Ectodermal cell (in vitro differentiated cells): ENCODE measurements around the gene LIFR.
"Not testable (repeated sequence)": the region's sequence is repeated elsewhere in the genome, so short reads cannot be mapped to it uniquely, and the experiment has no call there.

ENCODE experiments used
- H3K27ac ChIP-seq: 2 replicates; pipeline ENCODE4 v1.7.0; 2013; ENCODE audit warnings: mild to moderate bottlenecking, low read depth, low read length; ENCODE audit not compliant: insufficient read depth, poor library complexity, severe bottlenecking
- H3K27me3 ChIP-seq: 2 replicates; pipeline ENCODE4 v1.7.0; 2013; ENCODE audit warnings: mild to moderate bottlenecking, low read length; ENCODE audit not compliant: insufficient read depth, control insufficient read depth, poor library complexity, severe bottlenecking
- H3K36me3 ChIP-seq: one replicate; pipeline ENCODE4 v1.7.0; 2013; ENCODE audit warnings: low read length; ENCODE audit not compliant: control insufficient read depth, insufficient read depth
- H3K4me1 ChIP-seq: one replicate; pipeline ENCODE4 v1.7.0; 2013; ENCODE audit warnings: low read length; ENCODE audit not compliant: control insufficient read depth, insufficient read depth
- H3K4me3 ChIP-seq: 2 replicates; pipeline ENCODE4 v1.7.0; 2013; ENCODE audit warnings: low read depth, low read length, control low read depth; ENCODE audit not compliant: insufficient read depth
- H3K9me3 ChIP-seq: 2 replicates; pipeline ENCODE4 v1.7.0; 2013; ENCODE audit warnings: mild to moderate bottlenecking, low read length, moderate library complexity; ENCODE audit not compliant: control insufficient read depth
- WGBS, 2 experiments: methylation state at CpG; one replicate each; pipeline ENCODE4 v1.1.7; 2013; ENCODE audit warnings: missing lambda C conversion rate in 2 of 2; 5-methylcytosine and 5-hydroxymethylcytosine counted together

The LIFR gene

DNA sequence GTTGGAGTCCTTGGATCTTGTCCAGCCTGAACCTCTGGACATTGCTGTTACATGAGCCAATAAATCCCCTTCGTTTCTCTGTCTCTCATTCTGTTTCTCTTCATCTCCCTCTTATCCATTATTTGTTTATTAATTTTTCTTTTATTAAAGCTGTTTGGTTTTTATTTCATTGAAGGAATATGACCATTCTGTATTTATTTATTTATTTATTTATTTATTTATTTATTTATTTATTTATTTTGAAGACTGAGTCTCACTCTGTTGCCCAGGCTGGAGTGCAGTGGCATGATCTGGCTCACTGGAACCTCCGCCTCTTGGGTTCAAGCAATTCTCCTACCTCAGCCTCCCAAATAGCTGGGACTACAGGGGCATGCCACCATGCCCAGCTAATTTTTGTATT is 10.9 kb upstream of the LIFR start:
- H3K27me3 ChIP-seq, H3K36me3 ChIP-seq, H3K4me3 ChIP-seq, H3K27ac ChIP-seq, H3K9me3 ChIP-seq, H3K4me1 ChIP-seq: not testable (repeated sequence)
- 92 to 97% methylated on average over 2 of the region's 2 CpGs for WGBS, 2 experiments

DNA sequence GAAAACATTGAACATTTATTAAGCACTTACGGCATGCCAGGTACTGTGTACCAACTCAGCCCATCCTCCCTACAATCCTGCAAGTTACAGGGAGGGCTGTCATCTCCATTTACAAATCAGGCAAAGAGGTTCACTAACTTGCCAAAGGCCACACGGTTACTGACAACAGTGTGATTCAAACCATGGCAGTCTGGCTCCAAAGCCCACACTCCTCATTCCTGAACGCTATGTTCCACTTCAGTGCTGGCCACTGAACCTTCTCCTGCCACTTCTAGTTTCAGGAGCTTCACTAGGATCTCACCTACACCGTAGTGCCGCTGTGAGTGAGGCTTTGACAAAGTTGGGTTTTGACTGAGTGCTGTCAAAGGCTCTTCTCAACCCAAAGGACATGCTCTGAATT is 7.2 kb upstream of the LIFR start:
- Histone ChIP-seq H3K27me3 (no peaks in the 10 kb centered on the region), H3K4me1 (no peaks in the 10 kb centered on the region), H3K36me3 (no peaks in the 10 kb centered on the region), H3K9me3 (no peaks in the 10 kb centered on the region), H3K4me3 (no peak overlapping the region), H3K27ac (no peak overlapping the region)
- WGBS, 2 experiments, result 90 to 93% methylated on average over 5 of the region's 5 CpGs

GRCh38 chr5:38562444-38563210 is 6.2 kb upstream of the LIFR start:
- 94 to 95% methylated on average over 5 of the region's 5 CpGs for WGBS, 2 experiments
- H3K4me1 ChIP-seq, result no peaks in the 10 kb centered on the region
- H3K27me3 ChIP-seq, result peaks cover 3% of the 10 kb centered on the region
- H3K9me3 ChIP-seq, result no peaks in the 10 kb centered on the region
- H3K36me3 ChIP-seq, result no peaks in the 10 kb centered on the region
- no peak overlapping the region for H3K27ac ChIP-seq
- H3K4me3 ChIP-seq, result no peak overlapping the region

- Histone ChIP-seq H3K4me3 (no peak overlapping the region), H3K4me1 (peaks cover 1% of the 10 kb centered on the region), H3K27me3 (peaks cover 26% of the 10 kb centered on the region), H3K36me3 (no peaks in the 10 kb centered on the region), H3K9me3 (no peaks in the 10 kb centered on the region), H3K27ac (no peak overlapping the region)
- 86 to 97% methylated on average over 2 to 3 of the region's 3 CpGs for WGBS, 2 experiments
These were observed 3.0 kb upstream of the LIFR start for GRCh38 chr5:38559428-38559827.

GRCh38 chr5:38557792-38558191 is 1.3 kb upstream of the LIFR start:
- 88 to 94% methylated on average over 5 to 6 of the region's 6 CpGs for WGBS, 2 experiments
- H3K36me3 ChIP-seq, result no peaks in the 10 kb centered on the region
- H3K27ac ChIP-seq, result no peak overlapping the region
- H3K4me1 ChIP-seq, result peaks cover 3% of the 10 kb centered on the region
- H3K27me3 ChIP-seq, result peaks cover 29% of the 10 kb centered on the region
- no peaks in the 10 kb centered on the region for H3K9me3 ChIP-seq
- H3K4me3 ChIP-seq, result peak overlapping the region; percentile 81

DNA sequence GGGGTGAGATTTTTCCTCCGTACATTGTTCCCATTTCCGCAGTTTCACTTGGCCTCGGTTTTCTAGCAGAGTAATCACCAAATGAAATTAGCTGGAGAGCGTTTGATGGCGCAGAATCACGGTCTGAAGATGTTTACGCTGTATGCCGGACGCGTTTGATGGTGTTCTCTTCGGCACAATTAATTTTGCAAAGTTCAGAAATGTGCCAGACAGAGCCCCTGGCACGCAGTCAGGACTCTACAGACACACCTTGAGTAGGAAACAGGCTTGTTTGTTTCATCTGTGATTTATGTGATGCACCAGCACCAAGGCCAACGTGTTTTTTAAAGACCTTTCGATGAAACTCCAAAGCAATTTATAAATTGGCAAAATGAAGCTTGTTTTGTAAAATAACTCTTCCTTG is 863 bp upstream of the LIFR start:
- H3K4me3 ChIP-seq, result peak overlapping the region; percentile 81
- H3K27me3 ChIP-seq, result peaks cover 29% of the 10 kb centered on the region
- WGBS, 2 experiments, result 20 to 24% methylated on average over 14 of the region's 14 CpGs
- H3K4me1 ChIP-seq, result peaks cover 3% of the 10 kb centered on the region
- H3K9me3 ChIP-seq, result no peaks in the 10 kb centered on the region
- no peaks in the 10 kb centered on the region for H3K36me3 ChIP-seq
- H3K27ac ChIP-seq, result no peak overlapping the region

GRCh38 chr5:38556088-38556598 is 303 bp downstream of the LIFR start:
- peak overlapping the region; percentile 81 for H3K4me3 ChIP-seq
- H3K27ac ChIP-seq, result no peak overlapping the region
- no peaks in the 10 kb centered on the region for H3K9me3 ChIP-seq
- peaks cover 29% of the 10 kb centered on the region for H3K27me3 ChIP-seq
- 0% methylated on average over 68 of the region's 68 CpGs for WGBS, 2 experiments
- H3K36me3 ChIP-seq, result no peaks in the 10 kb centered on the region
- H3K4me1 ChIP-seq, result peaks cover 3% of the 10 kb centered on the region

DNA sequence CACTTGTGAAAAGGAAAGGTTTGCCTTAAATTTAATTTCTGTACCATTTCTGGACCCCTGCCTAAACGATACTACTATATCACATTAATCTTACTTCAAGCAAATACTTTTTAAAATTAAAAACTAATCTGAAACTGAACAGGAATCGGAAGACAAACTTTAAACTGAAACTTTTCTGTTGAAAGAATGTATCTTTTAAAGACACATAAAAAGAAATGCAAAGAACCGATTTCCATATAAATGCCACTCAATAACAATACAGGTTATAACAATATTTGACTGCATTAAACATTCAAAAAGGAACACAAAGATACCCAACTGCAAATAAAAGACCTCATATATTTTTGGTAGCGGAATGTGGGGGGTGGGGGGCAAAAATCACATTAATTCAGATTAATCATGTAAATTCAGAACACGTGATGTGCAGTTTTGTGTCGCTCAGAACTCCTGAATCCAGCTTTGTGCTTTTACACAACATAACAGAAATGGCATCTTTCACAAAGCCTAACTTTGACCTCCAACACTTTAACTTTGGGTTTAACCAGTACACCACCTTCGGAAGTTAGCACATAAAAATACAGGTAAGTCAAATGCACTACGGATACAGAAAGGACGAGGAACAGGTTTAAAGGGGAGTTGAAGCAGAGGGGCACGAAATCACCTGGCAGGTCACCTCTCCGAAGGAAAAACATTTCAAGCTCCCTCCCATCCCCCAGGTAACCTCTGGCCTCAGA is 925 bp downstream of the LIFR start:
- no peak overlapping the region for H3K27ac ChIP-seq

DNA sequence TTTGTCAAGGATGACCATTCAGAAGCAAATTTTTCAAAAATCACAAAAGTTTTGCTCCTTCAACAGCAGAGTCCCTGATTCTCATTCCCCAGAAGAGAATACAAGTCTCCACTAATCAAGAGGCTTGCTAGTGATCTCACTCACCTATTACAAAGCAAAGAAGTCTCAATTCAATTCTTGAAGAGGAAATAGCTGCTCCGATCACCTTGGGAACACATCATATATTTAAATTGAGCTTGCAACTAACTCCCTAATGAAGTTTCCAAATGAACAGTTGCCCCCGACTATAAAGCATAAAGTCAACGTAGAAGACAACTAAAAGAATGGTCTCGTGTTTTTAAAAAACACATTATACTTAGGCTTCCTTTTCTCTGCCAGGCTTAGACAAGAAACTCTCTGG is 1.6 kb downstream of the LIFR start:
- H3K4me3 ChIP-seq, result no peak overlapping the region
- no peaks in the 10 kb centered on the region for H3K36me3 ChIP-seq
- H3K4me1 ChIP-seq, result peaks cover 3% of the 10 kb centered on the region
- no peak overlapping the region for H3K27ac ChIP-seq
- H3K9me3 ChIP-seq, result no peaks in the 10 kb centered on the region
- H3K27me3 ChIP-seq, result peaks cover 29% of the 10 kb centered on the region
- WGBS, 2 experiments, result 55 to 66% methylated on average over 4 of the region's 4 CpGs

More for the DNA sequence above, 925 bp downstream of the LIFR start:
- peaks cover 3% of the 10 kb centered on the region for H3K4me1 ChIP-seq
- no peaks in the 10 kb centered on the region for H3K36me3 ChIP-seq
- WGBS, 2 experiments, result 16 to 21% methylated on average over 9 to 10 of the region's 11 CpGs
- H3K27me3 ChIP-seq, result peaks cover 29% of the 10 kb centered on the region
- no peaks in the 10 kb centered on the region for H3K9me3 ChIP-seq
- H3K4me3 ChIP-seq, result peak overlapping the region; percentile 81

GRCh38 chr5:38554403-38554802 is 2.0 kb downstream of the LIFR start:
- no peak overlapping the region for H3K27ac ChIP-seq
- 82 to 86% methylated on average over 2 to 3 of the region's 3 CpGs for WGBS, 2 experiments

More at GRCh38 chr5:38554403-38554802, 2.0 kb downstream of the LIFR start:
- peaks cover 29% of the 10 kb centered on the region for H3K27me3 ChIP-seq
- H3K4me1 ChIP-seq, result peaks cover 3% of the 10 kb centered on the region
- no peak overlapping the region for H3K4me3 ChIP-seq
- H3K36me3 ChIP-seq, result no peaks in the 10 kb centered on the region
- no peaks in the 10 kb centered on the region for H3K9me3 ChIP-seq
